ENCODE results near the gene NUTM2A.
"Not testable (repeated sequence)": the region's sequence is repeated elsewhere in the genome, so short reads cannot be mapped to it uniquely, and the experiment has no call there.

- not testable (repeated sequence) for TF ChIP-seq CTCF, POLR2A (IDR thresholded peaks at IDR 0.05)
Measured at GRCh38 chr10:87204801-87205200, 20.4 kb upstream of the NUTM2A start.

All from esophagus squamous epithelium (tissue), 4 donors.